ENCODE data around the gene FAM20C.

- TF ChIP-seq, protein P1, sequence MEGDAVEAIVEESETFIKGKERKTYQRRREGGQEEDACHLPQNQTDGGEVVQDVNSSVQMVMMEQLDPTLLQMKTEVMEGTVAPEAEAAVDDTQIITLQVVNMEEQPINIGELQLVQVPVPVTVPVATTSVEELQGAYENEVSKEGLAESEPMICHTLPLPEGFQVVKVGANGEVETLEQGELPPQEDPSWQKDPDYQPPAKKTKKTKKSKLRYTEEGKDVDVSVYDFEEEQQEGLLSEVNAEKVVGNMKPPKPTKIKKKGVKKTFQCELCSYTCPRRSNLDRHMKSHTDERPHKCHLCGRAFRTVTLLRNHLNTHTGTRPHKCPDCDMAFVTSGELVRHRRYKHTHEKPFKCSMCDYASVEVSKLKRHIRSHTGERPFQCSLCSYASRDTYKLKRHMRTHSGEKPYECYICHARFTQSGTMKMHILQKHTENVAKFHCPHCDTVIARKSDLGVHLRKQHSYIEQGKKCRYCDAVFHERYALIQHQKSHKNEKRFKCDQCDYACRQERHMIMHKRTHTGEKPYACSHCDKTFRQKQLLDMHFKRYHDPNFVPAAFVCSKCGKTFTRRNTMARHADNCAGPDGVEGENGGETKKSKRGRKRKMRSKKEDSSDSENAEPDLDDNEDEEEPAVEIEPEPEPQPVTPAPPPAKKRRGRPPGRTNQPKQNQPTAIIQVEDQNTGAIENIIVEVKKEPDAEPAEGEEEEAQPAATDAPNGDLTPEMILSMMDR (conservative IDR thresholded peaks at IDR 0.05; ENCODE audit: low read depth, low read length): no peak
- TF ChIP-seq EZH2 (IDR thresholded peaks at IDR 0.05; ENCODE audit: borderline replicate concordance, low read depth, low read length, poor library complexity, severe bottlenecking): no peak
Measured at GRCh38 chr7:151346-152050, 40.9 kb upstream of the FAM20C start.

Data from A673 (cell line).